Stimulated activated CD8-positive, alpha-beta memory T cell treated with anti-CD3 and anti-CD28 coated beads, Interleukin-15, amount 100 ng/mL, for 48 hours (primary cell): ENCODE measurements around the gene HAUS2.
"Not testable (repeated sequence)": the region's sequence is repeated elsewhere in the genome, so short reads cannot be mapped to it uniquely, and the experiment has no call there.

Experiments
- DNase-seq, 2 donors: peaks; one replicate each; pipeline ENCODE4 v3.0.0-alpha.2; 2020; ENCODE audit warnings: low read depth in 2 of 2

HAUS2 gene

DNA sequence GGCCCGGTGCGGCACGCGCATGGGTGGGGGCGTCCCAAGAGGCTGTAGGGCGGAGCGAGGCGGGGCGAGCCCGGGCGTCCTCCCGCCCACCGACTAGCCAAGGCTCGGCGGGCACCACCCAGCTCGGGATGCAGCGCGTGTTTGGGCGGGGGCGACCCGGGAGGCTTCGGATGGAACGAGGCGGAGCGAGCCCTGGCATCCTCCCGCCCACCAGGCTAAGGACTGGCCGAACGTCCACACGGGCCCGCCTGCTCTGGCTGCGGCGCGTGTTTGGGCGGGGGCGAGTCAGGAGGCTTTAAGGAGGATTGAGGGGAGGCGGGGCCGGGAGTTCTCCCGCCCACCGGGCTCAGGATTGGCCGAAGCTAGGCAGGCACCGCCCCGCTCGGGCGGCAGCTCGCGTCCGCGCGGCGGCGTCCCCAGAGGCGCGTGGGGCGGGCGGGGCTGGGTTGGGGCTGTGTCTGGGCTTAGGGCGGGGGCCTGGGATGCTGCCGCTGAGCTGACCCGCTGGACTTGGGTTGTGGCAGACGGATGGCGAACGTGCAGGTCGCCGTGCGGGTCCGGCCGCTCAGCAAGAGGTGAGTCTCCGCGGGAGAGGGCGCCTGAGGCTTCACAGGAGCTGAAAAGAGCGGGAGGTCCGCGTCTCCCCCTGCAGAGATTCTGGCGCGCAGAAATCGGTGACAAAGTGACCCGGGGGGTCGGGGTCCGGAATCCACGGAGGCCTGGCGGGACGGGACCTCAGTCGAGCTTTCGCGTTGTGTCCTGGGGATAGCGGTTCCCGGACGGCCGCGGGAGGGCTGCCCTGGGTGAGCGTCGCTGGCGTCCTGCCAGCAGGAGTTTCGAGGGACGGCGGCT, 26.8 kb downstream of the HAUS2 start, which contains the start of gene STARD9:
Gene STARD9 (plus strand): TSS at position 419 of the 852 bp plus-strand sequence. CDS start 110 bp downstream, at position 529.
- peak; percentile 93 to 95 for DNase-seq

DNA sequence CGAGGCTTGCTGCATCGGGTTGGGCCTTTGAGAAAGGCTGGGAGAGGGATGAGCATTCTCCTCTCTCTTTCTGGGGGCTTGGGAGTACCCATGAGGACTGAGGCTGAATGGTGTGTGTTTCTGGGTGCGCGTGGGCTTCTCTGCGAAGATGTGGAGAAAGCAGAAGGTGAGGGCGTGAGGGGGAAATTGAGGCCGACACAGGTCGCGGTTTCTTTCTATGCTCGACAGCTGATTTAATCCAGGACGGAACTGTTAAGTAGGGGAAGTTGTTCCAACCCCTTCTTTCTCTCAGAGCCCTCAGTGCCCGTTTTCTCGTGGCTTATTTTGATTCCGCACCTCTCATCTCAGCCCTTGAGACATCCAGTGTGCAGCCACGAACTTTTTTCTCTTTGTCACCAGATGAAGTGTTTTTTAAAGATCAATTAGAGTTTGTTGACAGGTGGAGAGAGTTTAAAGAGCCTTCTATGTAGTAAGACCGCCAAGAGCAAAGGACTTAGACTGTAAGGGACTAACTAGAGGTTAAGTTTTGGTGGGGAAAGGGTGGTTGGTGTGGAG, 27.5 kb downstream of the HAUS2 start:
- DNase-seq = no peak

DNA sequence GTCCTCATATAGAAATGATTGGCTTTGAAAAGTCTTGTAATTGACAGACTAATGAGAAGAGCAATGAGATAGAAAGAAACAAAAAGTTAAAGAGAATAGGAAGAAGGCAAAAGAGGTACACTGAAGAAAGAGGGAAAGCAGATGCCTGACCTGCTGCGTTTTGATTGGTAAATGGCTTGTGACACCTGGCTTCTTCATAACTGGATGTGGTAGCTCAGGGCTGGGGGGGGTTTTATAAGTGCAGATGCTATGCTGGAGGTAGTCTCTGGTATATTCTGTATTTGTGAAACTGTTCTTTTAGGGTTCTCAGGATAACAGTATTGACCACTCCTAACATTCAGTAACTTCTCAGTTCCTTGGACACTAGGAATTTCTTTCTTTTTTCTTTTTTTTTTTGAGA, 28.1 kb downstream of the HAUS2 start:
- no peak for DNase-seq

DNA sequence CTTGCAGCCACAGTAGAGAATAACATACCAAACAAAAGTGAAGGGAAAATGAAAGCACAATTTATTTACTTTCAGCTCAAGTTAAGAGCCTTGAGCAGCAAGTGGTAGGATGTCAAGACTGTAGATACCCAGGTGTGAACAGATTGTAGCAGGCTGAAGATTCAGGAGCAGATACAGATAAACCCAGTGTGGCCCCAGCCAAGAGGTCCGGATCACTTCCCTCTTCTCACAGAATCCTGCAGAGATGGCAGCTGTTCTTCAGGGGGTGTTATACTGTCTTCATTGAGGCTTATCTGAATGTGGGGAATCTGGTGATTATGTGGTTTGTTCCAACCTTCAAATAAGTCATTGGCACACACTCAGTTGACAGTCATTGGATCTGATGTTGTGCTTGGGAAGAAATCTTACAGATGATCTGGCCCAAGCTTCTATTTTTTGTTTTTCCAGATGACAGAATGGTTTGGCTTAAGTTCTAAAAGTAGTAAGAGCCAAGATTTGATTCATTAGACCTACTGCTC, 28.9 kb downstream of the HAUS2 start:
- no peak for DNase-seq

DNA sequence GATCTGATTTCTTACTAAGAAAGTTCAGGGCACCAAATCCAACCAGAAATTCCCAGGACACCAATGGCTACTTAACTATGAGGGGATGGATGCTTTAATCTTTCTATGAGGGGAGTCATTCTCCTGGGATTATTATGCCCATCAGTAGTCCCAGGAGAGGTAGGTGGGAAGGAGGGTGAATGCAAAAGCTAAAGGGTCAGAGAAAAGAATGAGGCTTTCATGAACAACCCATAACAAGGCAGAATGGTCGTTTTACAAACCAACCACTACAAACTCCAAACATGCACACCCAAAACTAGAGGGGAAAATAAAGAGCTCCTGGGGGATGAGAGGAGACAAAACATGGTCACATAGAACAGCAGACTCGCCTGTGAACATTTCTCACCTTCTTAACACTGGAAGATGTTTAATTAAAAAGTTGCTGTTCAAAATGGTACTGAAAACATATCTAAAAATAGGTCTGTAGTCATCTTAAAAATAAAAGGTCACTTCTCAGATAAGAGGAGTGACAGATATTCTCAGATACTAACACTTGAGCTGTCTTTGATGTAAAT, 30.4 kb downstream of the HAUS2 start:
- DNase-seq = no peak

DNA sequence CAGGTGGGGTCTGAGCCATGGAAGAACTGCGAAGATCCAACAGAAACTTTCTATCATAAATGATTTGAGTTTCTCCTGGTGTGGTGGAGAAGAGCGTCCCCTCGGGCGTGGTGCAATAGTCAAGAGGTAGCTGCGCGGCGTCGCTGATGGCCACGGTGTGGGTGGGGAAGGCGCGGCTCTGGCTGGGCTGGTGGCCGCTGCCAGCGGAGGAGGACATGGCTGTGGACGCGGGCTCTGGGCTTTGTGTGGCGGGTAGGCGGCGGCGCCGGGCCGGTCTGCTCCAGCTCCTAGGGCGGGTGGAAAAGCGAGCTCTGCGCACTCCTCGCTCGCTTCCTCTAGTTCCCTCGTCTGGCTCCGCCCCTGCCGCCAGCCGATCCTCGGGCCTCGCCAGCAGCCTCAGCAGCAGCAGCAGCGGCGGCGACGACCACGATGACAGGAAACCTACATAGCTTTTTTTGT, 32.7 kb downstream of the HAUS2 start:
- DNase-seq = peak; percentile 66 to 72

DNA sequence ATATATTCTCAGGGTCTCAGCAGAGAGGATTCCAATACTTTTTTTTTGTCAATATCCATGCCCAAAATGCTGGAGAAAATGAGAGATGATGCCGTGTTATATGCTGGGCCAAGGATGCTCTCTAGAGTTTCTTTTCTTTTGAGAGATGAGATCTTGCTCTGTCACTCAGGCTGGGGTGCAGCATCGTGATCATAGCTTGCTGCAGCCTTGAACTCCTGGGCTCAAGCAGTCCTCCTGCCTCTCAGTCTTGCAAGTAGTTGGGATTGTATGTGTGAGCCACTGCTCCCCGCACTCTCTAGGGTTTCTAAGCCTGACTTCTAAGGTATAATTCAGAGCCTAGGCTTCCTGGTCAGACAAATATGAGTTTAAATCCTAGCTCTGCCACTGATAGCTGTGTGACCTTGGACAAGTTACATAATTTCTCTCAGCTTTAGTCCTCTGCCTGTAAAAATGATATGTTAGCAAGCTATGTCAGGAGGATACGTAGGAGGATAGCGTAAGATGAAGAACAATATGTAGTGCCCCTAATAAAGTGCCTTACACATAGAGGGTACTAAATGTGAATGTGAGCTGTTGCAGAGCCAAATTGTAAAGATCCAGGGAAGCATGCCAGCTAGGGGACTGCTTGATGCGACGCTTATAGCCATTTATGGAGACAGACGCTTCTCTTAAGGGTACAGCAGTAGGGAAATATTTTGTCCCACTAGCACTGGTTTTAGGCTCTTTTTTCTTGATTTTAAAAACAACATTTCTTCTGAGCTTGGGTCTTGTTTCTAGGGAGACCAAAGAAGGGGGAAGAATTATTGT, 34.1 kb downstream of the HAUS2 start:
- no peak for DNase-seq

DNA sequence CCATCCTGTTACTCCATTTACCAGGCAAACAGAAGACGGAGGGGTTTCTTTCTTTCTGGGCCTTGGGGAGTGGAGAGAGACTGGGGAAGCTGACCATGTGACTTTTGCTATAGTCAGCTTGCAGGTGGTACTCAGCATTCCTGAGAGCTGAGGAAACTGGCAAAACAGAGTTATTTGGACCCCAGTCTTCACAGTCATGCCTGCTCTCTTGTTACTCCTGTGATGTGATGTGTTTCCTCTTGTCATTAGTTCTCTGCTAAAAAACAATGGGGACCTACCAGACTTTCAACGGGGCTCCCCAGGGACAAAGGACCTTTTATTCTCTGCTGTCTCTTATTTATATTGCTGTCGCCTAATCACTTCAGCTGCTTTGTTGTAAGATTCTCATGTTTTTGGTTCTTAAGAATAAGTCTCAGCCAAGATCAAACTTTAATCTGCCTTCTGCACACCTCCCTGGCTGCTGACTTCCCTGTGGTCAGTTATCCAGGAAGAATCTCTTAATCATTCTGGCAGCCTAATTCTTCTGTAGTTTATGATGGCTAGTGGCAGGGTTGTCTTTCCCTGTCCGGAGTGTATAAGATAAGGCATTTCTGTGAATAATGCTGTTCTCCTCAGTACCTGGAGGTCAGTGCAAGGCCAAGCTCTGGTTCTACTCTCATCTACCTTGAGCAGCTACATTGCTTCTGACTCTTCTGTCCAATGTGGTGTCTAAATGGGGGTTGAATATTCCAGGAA, 35.6 kb downstream of the HAUS2 start:
- DNase-seq = no peak

DNA sequence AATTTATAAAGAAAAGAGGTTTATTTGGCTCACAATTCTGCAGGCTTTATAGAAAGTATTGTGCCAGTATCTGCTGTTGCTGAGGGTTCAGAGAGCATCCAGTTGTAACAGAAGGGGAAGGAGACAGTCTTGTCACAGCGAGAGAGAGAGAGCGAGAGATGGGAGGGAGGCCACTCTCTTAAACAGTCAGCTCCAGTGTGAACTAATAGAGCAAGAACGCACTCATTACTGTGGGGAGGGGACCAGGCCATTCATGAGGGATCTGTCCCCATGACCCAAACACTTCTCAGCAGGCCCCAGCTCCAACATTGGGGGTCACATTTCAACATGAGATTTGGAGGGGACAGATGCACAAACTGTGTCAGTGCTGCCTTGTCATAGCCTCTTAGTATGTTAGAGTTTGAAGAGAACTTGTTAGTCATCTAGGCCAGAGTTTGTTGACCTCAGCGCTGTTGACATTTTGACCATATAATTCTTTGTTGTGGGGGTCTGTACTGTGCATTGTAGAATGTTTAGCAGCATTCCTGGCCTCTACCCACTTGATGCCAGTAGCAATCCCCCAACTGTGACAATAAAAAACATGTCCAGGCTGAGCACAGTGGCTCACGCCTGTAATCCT, 42.1 kb downstream of the HAUS2 start:
- no peak for DNase-seq

DNA sequence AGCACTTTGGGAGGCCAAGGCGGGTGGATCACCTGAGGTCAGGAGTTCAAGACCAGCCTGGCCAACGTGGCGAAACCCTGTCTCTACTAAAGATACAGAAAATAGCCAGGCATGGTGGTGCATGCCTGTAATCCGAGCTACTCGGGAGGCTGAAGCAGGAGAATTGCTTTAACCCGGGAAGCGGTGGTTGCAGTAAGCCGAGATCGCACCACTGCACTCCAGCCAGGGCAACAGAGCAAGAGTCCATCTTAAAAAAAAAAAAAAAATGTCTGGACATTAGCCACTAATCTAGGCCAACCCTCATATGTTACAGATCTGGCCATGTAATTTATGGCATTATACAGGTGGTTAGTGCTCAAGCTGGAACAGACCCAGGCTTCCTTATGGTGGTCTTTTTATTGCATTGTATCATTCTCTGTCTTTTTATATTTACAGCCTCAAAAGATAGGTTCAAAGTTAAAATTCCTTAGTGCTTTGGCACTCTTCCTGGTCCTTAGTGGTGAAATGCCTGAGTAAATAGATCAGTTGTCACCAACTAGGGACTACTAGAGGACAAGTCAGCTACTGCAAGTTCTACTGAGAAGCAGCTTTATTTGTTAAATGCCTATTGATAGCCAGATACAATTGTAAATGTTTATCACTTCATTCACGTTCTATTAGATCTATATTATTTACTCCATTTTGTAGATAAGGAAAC, 42.7 kb downstream of the HAUS2 start:
- DNase-seq = no peak

DNA sequence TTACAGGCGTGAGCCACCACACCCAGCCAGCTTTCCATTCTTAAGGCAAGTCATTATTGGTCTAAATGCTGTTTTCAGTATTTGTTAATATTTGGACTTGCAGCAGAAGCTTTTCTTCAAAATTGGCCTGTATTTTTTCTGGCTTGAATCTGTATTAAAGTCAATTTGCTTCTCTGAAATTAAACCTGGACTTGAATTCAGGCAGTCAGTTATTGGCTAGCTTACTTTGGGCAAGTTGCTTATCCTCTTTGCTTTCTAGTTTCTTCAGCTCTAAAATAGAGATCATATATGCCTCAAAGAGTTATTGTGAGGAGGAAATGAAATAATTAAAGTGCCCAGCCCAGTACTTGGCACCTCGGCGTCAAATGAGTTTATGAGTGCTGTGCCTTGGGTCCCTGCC, 44.1 kb downstream of the HAUS2 start:
- no peak for DNase-seq

DNA sequence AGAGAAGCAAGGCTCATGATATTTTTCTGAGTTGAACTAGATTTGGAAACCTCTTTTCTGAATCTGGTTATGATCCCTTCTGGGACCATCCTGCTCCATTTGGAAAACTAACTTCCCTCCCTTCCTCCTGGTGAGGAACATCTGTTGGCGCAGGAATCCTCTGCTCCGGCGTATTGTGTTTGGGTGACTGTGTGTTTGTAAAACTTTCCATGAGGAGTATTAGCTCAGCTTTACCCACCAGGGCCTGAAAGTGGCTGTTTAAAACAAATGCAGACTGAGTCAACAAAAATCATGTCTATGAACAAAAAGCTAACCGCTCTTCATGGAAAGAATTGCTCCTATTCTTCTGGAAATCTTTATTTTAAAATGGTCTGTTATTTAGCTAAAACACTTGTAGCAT, 44.5 kb downstream of the HAUS2 start:
- no peak for DNase-seq

DNA sequence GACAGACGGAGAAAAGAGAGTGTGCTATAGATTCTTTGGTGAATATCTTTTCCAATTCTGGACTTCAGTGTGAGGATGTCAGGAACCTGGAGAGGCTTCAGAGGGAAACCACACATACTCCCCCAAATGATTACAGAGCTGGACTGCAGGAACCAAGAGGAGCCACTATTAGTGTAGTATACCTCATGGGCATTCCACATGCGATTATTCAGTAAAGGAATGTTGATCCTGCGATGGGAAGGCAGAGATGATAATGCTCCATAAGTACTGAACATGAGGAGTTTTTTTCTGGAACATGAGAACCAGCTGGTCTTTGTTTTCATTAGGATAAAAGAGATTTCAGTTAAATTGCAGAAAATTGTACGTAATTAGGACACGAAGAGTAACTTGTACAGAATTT, 45.5 kb downstream of the HAUS2 start:
- DNase-seq = no peak

DNA sequence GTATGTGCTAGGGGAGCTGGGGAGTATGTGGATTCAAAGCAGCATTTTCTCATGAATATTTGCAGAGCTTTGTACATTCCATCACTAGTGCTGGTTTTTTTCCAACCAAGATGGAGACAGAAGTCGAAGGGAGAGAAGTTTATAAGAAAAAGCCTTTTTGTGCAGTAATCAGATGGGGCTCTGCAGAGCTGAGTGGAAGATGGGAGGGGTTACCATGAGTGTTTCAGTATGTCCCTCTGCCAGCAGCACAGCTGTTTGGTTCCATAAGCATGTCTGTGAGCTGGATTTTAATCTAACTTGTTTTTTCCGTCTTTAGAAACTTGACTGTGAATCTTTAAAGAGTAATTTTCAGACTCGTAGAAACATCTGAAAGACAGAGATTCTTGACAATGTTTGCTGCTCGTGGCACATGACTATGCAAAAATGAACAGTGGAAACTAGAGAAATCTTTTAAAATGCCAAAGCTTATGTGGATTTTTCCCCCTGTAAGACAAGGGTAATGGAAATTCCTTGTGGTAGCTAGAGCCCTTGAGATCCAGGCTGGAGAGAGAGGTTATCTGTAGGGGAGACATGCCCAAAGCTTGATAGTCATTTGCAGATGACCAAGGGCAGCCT, 47.1 kb downstream of the HAUS2 start:
- DNase-seq = no peak

DNA sequence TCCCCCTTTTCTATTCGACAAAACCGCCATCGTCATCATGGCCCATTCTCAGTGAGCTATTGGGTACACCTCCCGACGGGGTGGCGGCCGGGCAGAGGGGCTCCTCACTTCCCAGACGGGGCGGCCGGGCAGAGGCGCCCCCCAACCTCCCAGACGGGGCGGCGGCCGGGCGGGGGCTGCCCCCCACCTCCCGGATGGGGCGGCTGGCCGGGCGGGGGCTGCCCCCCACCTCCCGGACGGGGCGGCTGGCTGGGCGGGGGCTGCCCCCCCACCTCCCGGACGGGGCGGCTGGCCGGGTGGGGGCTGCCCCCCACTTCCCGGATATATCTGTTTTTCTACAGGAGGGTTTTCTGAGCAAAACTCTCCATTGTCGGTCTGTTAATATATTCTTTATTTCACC, 52.7 kb downstream of the HAUS2 start:
- not testable (repeated sequence) for DNase-seq

DNA sequence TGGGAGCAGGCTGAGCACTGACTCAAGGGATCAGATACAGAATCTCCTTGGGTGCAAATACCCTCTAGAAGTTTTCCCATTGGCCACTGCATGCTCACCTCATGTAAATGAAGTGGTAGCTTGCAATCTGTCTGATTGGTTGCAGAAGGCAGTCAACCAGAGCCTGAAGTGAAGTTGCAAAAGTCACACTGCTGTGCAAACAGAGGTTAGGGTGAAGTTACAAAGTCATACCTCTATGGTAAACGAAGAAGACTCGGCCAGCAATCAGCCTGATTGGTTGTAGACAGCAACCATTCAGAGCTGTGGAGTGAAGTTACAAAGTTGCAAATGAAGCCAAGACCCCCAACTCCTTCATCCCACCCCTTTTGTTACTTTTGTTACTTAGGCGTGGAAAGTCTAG, 53.9 kb downstream of the HAUS2 start:
- no peak for DNase-seq

DNA sequence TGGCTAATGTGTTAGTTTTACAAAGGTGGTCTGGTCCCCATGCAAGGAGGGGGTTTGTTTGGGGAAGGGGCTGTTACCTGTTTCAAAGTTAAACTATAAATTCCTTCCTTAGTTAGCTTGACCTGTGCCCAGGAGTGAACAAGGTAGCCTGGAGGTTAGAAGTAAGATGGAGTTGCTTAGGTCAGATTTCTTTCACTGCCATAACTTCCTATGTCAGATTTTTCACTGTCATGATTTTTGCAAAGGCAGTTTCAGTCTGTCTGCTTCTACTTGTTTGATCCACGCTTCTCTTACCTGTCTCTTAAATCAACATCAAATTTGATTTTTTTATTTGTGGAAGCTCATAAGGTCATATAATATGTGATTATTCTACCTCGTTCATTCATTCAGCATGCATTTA, 55.3 kb downstream of the HAUS2 start:
- DNase-seq = no peak

DNA sequence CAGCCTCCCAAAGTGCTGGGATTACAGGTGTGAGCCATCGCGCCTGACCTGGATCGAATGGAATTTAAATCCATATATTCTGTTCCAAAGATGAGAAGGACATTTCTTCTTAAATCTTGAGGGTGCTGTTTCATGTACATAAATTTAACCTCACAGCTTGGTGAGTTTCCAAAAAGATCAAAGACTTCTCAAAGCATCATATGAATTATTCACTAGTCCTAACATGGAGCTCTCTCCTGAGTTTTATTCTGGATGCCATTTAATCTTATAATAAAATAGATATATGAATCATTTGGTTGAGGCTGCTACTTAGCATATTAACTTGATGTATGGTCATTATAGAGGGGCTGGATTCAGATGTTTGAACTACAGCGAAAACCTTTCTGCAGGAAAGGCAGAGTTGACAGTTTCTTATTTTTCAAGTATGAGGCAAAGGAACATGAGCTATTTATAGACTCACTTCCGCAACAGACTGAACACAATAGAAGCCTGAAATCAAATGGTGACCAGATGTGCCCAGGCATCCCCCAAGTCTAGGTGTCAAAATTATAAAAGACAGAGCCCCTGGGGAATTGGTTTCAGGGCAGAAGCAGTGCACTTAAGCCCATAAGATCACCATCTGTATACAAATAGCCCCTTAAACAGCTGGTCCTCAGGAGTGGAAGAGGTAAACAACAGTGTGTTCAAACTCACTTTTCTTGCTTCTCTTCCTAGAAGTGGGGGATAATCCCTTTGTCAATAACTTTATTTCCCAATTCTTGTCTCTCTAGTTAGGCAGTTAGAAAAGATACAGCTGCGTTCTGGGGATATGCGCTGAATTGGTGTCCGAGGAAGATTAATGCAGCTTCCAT, 56.5 kb downstream of the HAUS2 start:
- DNase-seq = no peak

DNA sequence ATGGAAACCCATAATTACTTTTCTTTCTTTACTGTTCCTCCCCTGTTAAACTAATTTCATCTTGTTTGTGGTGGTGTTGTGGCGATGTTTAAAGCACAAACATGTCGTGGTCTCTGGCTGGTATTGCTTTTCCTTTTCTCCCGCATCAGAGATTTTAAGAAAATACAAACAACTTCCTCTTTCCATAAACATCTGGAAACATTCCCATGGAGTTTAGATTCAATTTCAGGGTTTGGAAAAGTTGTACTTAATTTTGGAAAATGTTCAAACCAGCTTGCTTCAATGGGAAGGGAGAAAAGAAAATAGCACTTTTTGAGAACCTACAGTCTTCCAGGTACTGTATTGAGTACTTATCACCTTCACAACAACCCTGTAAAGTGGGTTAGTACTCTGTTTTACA, 57.2 kb downstream of the HAUS2 start:
- no peak for DNase-seq
